ENCODE data around the gene RUFY3.
"Not testable (repeated sequence)": the region's sequence is repeated elsewhere in the genome, so short reads cannot be mapped to it uniquely, and the experiment has no call there.

RUFY3 gene

GRCh38 chr4:70768301-70768948 lies 46.7 kb downstream of the RUFY3 start:
- H3K4me2 ChIP-seq = no peak overlapping the region

GRCh38 chr4:70769396-70769795 lies 47.6 kb downstream of the RUFY3 start:
- H3K79me2 ChIP-seq (ENCODE audit: insufficient read depth, low read depth); H3K27me3 ChIP-seq (ENCODE audit: insufficient read depth, low read depth); H3K36me3 ChIP-seq (ENCODE audit: insufficient read depth): not testable (repeated sequence)

More at GRCh38 chr4:70768301-70768948, 46.7 kb downstream of the RUFY3 start:
- Histone ChIP-seq H3K27ac (no peak overlapping the region), H3K4me3 (IDR thresholded peaks at IDR 0.05; ENCODE audit: insufficient read depth, low read depth, low read length) (no peak overlapping the region), H3K36me3 (ENCODE audit: insufficient read depth) (no peaks in the 10 kb centered on the region; the same call in 1 of the 2 replicates), H3K9ac (no peak overlapping the region), H2AFZ (ENCODE audit: low read depth) (no peak overlapping the region), H3K27me3 (ENCODE audit: insufficient read depth, low read depth) (no peaks in the 10 kb centered on the region), H3K79me2 (ENCODE audit: insufficient read depth, low read depth) (no peaks in the 10 kb centered on the region), H4K20me1 (ENCODE audit: insufficient read depth) (no peaks in the 10 kb centered on the region), H3K4me1 (ENCODE audit: low read depth, poor library complexity, severe bottlenecking) (no peaks in the 10 kb centered on the region)
- no peak for TF ChIP-seq CTCF (conservative IDR thresholded peaks at IDR 0.05; ENCODE audit: low read depth, low read length)

GRCh38 chr4:70772929-70773555 lies 51.3 kb downstream of the RUFY3 start:
- Histone ChIP-seq H3K4me1 (ENCODE audit: low read depth, poor library complexity, severe bottlenecking) (peaks cover 13% of the 10 kb centered on the region), H3K27me3 (ENCODE audit: insufficient read depth, low read depth) (no peaks in the 10 kb centered on the region), H3K4me2 (no peak overlapping the region), H3K36me3 (ENCODE audit: insufficient read depth) (no peaks in the 10 kb centered on the region; the same call in 1 of the 2 replicates), H3K27ac (no peak overlapping the region), H3K79me2 (ENCODE audit: insufficient read depth, low read depth) (no peaks in the 10 kb centered on the region), H2AFZ (ENCODE audit: low read depth) (no peak overlapping the region), H3K4me3 (IDR thresholded peaks at IDR 0.05; ENCODE audit: insufficient read depth, low read depth, low read length) (no peak overlapping the region), H3K9ac (no peak overlapping the region), H4K20me1 (ENCODE audit: insufficient read depth) (no peaks in the 10 kb centered on the region)
- TF ChIP-seq CTCF (conservative IDR thresholded peaks at IDR 0.05; ENCODE audit: low read depth, low read length) = no peak

More at GRCh38 chr4:70769396-70769795, 47.6 kb downstream of the RUFY3 start:
- not testable (repeated sequence) for H3K4me3 ChIP-seq (IDR thresholded peaks at IDR 0.05; ENCODE audit: insufficient read depth, low read depth, low read length); H3K9ac ChIP-seq; H3K4me1 ChIP-seq (ENCODE audit: low read depth, poor library complexity, severe bottlenecking); H4K20me1 ChIP-seq (ENCODE audit: insufficient read depth); H3K27ac ChIP-seq; H3K4me2 ChIP-seq; H2AFZ ChIP-seq (ENCODE audit: low read depth)

GRCh38 chr4:70778888-70779422 lies 57.2 kb downstream of the RUFY3 start:
- H3K79me2 ChIP-seq (ENCODE audit: insufficient read depth, low read depth) = no peaks in the 10 kb centered on the region
- H3K4me2 ChIP-seq = no peak overlapping the region
- no peak overlapping the region for H3K9ac ChIP-seq
- no peak for TF ChIP-seq CTCF (conservative IDR thresholded peaks at IDR 0.05; ENCODE audit: low read depth, low read length)
- H4K20me1 ChIP-seq (ENCODE audit: insufficient read depth) = no peaks in the 10 kb centered on the region
- peaks cover 13% of the 10 kb centered on the region for H3K4me1 ChIP-seq (ENCODE audit: low read depth, poor library complexity, severe bottlenecking)
- no peak overlapping the region for H3K27ac ChIP-seq
- no peak overlapping the region for H3K4me3 ChIP-seq (IDR thresholded peaks at IDR 0.05; ENCODE audit: insufficient read depth, low read depth, low read length)
- no peaks in the 10 kb centered on the region for H3K27me3 ChIP-seq (ENCODE audit: insufficient read depth, low read depth)
- H3K36me3 ChIP-seq (ENCODE audit: insufficient read depth) = no peaks in the 10 kb centered on the region; the same call in none of the 2 replicates
- no peak overlapping the region for H2AFZ ChIP-seq (ENCODE audit: low read depth)

GRCh38 chr4:70783096-70783495 lies 61.3 kb downstream of the RUFY3 start:
- no peak for TF ChIP-seq CTCF (conservative IDR thresholded peaks at IDR 0.05; ENCODE audit: low read depth, low read length)
- Histone ChIP-seq H3K27me3 (ENCODE audit: insufficient read depth, low read depth) (no peaks in the 10 kb centered on the region), H3K4me3 (IDR thresholded peaks at IDR 0.05; ENCODE audit: insufficient read depth, low read depth, low read length) (no peak overlapping the region), H3K36me3 (ENCODE audit: insufficient read depth) (no peaks in the 10 kb centered on the region; the same call in 1 of the 2 replicates), H3K4me2 (no peak overlapping the region), H4K20me1 (ENCODE audit: insufficient read depth) (no peaks in the 10 kb centered on the region), H2AFZ (ENCODE audit: low read depth) (no peak overlapping the region), H3K4me1 (ENCODE audit: low read depth, poor library complexity, severe bottlenecking) (no peaks in the 10 kb centered on the region), H3K27ac (no peak overlapping the region), H3K79me2 (ENCODE audit: insufficient read depth, low read depth) (no peaks in the 10 kb centered on the region), H3K9ac (no peak overlapping the region)
